Mesenchymal stem cell (in vitro differentiated cells and primary cell): ENCODE data around the gene TSPEAR.
A peak's percentile ranks its signal among the peaks of the same experiment; 100 is the strongest.

Experiments used
- DNase-seq: peaks from one replicate; pipeline ENCODE4 v3.0.0-alpha.2; 2013
- H2AFZ ChIP-seq: one replicate; pipeline ENCODE4 v1.6.1; 2013; ENCODE audit warnings: low read depth, mild to moderate bottlenecking, control low read depth, inconsistent platforms, low read length, moderate library complexity
- H2AK5ac ChIP-seq: 2 replicates; pipeline ENCODE4 v1.6.1; 2013; ENCODE audit warnings: low read length, moderate library complexity, mild to moderate bottlenecking, inconsistent platforms; ENCODE audit not compliant: severe bottlenecking
- H2BK120ac ChIP-seq: one replicate; pipeline ENCODE4 v1.6.1; 2013; ENCODE audit warnings: low read depth, mild to moderate bottlenecking, inconsistent platforms, low read length, moderate library complexity
- H2BK12ac ChIP-seq, 2 experiments: one replicate each; pipeline ENCODE4 v1.6.1; 2013; ENCODE audit warnings: inconsistent platforms in 2 of 2, low read length in 2 of 2, mild to moderate bottlenecking in 2 of 2, moderate library complexity in 2 of 2, control low read depth in 1 of 2
- H2BK15ac ChIP-seq: one replicate; pipeline ENCODE4 v1.6.1; 2013; ENCODE audit warnings: mild to moderate bottlenecking, low read depth, inconsistent platforms; ENCODE audit not compliant: poor library complexity, severe bottlenecking
- H2BK5ac ChIP-seq: 2 replicates; pipeline ENCODE4 v1.6.1; 2013; ENCODE audit warnings: low read depth, mild to moderate bottlenecking, low read length, control low read depth, inconsistent platforms; ENCODE audit not compliant: poor library complexity, severe bottlenecking
- H3K14ac ChIP-seq, 2 experiments: one replicate each; pipeline ENCODE4 v1.6.1; 2013; ENCODE audit warnings: inconsistent platforms in 2 of 2, low read length in 2 of 2, control low read depth in 1 of 2, mild to moderate bottlenecking in 1 of 2, moderate library complexity in 1 of 2
- H3K18ac ChIP-seq, 2 experiments: one replicate each; pipeline ENCODE4 v1.6.1; 2013; ENCODE audit warnings: inconsistent platforms in 2 of 2, low read length in 2 of 2, control low read depth in 1 of 2, low read depth in 1 of 2, mild to moderate bottlenecking in 1 of 2
- H3K23ac ChIP-seq, 2 experiments: one replicate each; pipeline ENCODE4 v1.6.1; 2013; ENCODE audit warnings: inconsistent platforms in 2 of 2, low read length in 2 of 2, mild to moderate bottlenecking in 2 of 2, moderate library complexity in 2 of 2, control low read depth in 1 of 2
- H3K27ac ChIP-seq: 2 replicates; pipeline ENCODE4 v1.5.1; 2013; ENCODE audit warnings: mild to moderate bottlenecking, moderate library complexity, low read length, control low read depth, inconsistent platforms; ENCODE audit not compliant: poor library complexity, severe bottlenecking
- H3K27me3 ChIP-seq, 2 experiments: 2 replicates each; pipeline versions ENCODE4 v1.6.1 to v1.7.0; 2013; ENCODE audit warnings: low read length in 2 of 2, mild to moderate bottlenecking in 2 of 2, moderate library complexity in 2 of 2, control low read depth in 1 of 2, inconsistent platforms in 1 of 2; ENCODE audit not compliant: control insufficient read depth in 1 of 2, insufficient read depth in 1 of 2
- H3K36me3 ChIP-seq, 2 experiments: 2 replicates each; pipeline versions ENCODE4 v1.6.1 to v1.7.0; 2013; ENCODE audit warnings: low read length in 2 of 2, control low read depth in 1 of 2, inconsistent platforms in 1 of 2, low read depth in 1 of 2, mild to moderate bottlenecking in 1 of 2; ENCODE audit not compliant: insufficient read depth in 2 of 2, control insufficient read depth in 1 of 2
- H3K4ac ChIP-seq, 2 experiments: one replicate each; pipeline ENCODE4 v1.6.1; 2013; ENCODE audit warnings: inconsistent platforms in 2 of 2, low read length in 2 of 2, mild to moderate bottlenecking in 2 of 2, moderate library complexity in 2 of 2, control low read depth in 1 of 2, low read depth in 1 of 2
- H3K4me1 ChIP-seq: 2 replicates; pipeline ENCODE4 v1.6.1; 2013; ENCODE audit warnings: low read depth, low read length, control low read depth; ENCODE audit not compliant: control insufficient read depth, insufficient read depth
- H3K4me2 ChIP-seq: 2 replicates; pipeline ENCODE4 v1.6.1; 2013; ENCODE audit warnings: low read length, mild to moderate bottlenecking, inconsistent platforms; ENCODE audit not compliant: poor library complexity, severe bottlenecking
- H3K4me3 ChIP-seq, 2 experiments: 2 replicates each; pipeline versions ENCODE4 v1.5.1 to v1.7.0; 2013; ENCODE audit warnings: low read length in 2 of 2, mild to moderate bottlenecking in 2 of 2, control low read depth in 1 of 2, low read depth in 1 of 2; ENCODE audit not compliant: insufficient read depth in 1 of 2
- H3K79me1 ChIP-seq: replicated peaks from 2 replicates; pipeline ENCODE4 v1.6.1; 2013; ENCODE audit warnings: mild to moderate bottlenecking, control low read depth, low read length, inconsistent platforms; ENCODE audit not compliant: poor library complexity, severe bottlenecking
- H3K9ac ChIP-seq: 2 replicates; pipeline ENCODE4 v1.7.0; 2013; ENCODE audit warnings: mild to moderate bottlenecking, low read length, moderate library complexity
- H3K9me3 ChIP-seq: 2 replicates; pipeline ENCODE4 v1.7.0; 2013; ENCODE audit warnings: mild to moderate bottlenecking, low read length; ENCODE audit not compliant: control insufficient read depth
- H4K8ac ChIP-seq: one replicate; pipeline ENCODE4 v1.6.1; 2013; ENCODE audit warnings: inconsistent platforms, mild to moderate bottlenecking, low read length, moderate library complexity
- H4K91ac ChIP-seq: one replicate; pipeline ENCODE4 v1.6.1; 2013; ENCODE audit warnings: mild to moderate bottlenecking, low read length, inconsistent platforms
- WGBS: methylation state at CpG from one replicate; pipeline ENCODE4 v1.1.7; 2013; ENCODE audit warnings: mixed read lengths; 5-methylcytosine and 5-hydroxymethylcytosine counted together

The TSPEAR gene

GRCh38 chr21:44459712-44460440 lies 251.5 kb downstream of the TSPEAR start:
- H3K18ac ChIP-seq = no peak overlapping the region
- no peak overlapping the region for H3K9ac ChIP-seq
- H4K91ac ChIP-seq = no peak overlapping the region
- H3K4ac ChIP-seq = no peak overlapping the region
- peaks cover 0 to 7% of the 10 kb centered on the region in 2 experiments for H3K36me3 ChIP-seq
- no peak overlapping the region for H3K23ac ChIP-seq
- H3K14ac ChIP-seq = peak overlapping the region in 1 of 2 experiments; percentile 7
- H2BK5ac ChIP-seq = no peak overlapping the region
- no peak overlapping the region for H2AK5ac ChIP-seq
- DNase-seq = no peak
- no peaks in the 10 kb centered on the region for H3K79me1 ChIP-seq
- no peak overlapping the region for H2BK120ac ChIP-seq
- no peaks in the 10 kb centered on the region for H3K9me3 ChIP-seq
- no peak overlapping the region for H4K8ac ChIP-seq
- WGBS = 92% methylated on average over 14 of the region's 14 CpGs
- no peak overlapping the region for H2BK12ac ChIP-seq
- peaks cover 7% of the 10 kb centered on the region for H3K4me1 ChIP-seq
- H3K4me2 ChIP-seq = no peak overlapping the region
- no peak overlapping the region for H3K4me3 ChIP-seq
- H2AFZ ChIP-seq = no peak overlapping the region
- no peak overlapping the region for H2BK15ac ChIP-seq
- no peak overlapping the region for H3K27ac ChIP-seq
- H3K27me3 ChIP-seq = peaks cover 1 to 12% of the 10 kb centered on the region in 2 experiments

GRCh38 chr21:44458971-44459711 lies 252.2 kb downstream of the TSPEAR start:
- peaks cover 9% of the 10 kb centered on the region for H3K4me1 ChIP-seq
- H2BK15ac ChIP-seq = no peak overlapping the region
- H2AFZ ChIP-seq = no peak overlapping the region
- no peak overlapping the region for H2AK5ac ChIP-seq
- H3K23ac ChIP-seq = no peak overlapping the region
- H2BK12ac ChIP-seq = no peak overlapping the region
- H3K9me3 ChIP-seq = no peaks in the 10 kb centered on the region
- H2BK120ac ChIP-seq = no peak overlapping the region
- no peak overlapping the region for H3K4me3 ChIP-seq
- no peak overlapping the region for H3K4me2 ChIP-seq
- no peak for DNase-seq
- H3K9ac ChIP-seq = no peak overlapping the region
- no peak overlapping the region for H2BK5ac ChIP-seq
- H4K8ac ChIP-seq = no peak overlapping the region
- peaks cover 9 to 12% of the 10 kb centered on the region in 2 experiments for H3K27me3 ChIP-seq
- no peak overlapping the region for H3K14ac ChIP-seq
- no peak overlapping the region for H3K27ac ChIP-seq
- 92% methylated on average over 19 of the region's 19 CpGs for WGBS
- H3K36me3 ChIP-seq = peaks cover 0 to 7% of the 10 kb centered on the region in 2 experiments
- no peak overlapping the region for H3K18ac ChIP-seq
- no peaks in the 10 kb centered on the region for H3K79me1 ChIP-seq
- no peak overlapping the region for H4K91ac ChIP-seq
- no peak overlapping the region for H3K4ac ChIP-seq

- Histone ChIP-seq H4K8ac (no peak overlapping the region), H3K9ac (no peak overlapping the region), H3K27me3 (peaks cover 6 to 9% of the 10 kb centered on the region in 2 experiments)
Observed at GRCh38 chr21:44456915-44457736, 254.2 kb downstream of the TSPEAR start.

More at GRCh38 chr21:44456915-44457736, 254.2 kb downstream of the TSPEAR start:
- 95% methylated on average over 44 of the region's 44 CpGs for WGBS
- H3K36me3 ChIP-seq = peaks cover 0 to 7% of the 10 kb centered on the region in 2 experiments
- no peak overlapping the region for H3K27ac ChIP-seq
- H3K4me2 ChIP-seq = no peak overlapping the region
- no peaks in the 10 kb centered on the region for H3K79me1 ChIP-seq
- H2AK5ac ChIP-seq = no peak overlapping the region
- no peak for DNase-seq
- H2BK120ac ChIP-seq = no peak overlapping the region
- no peak overlapping the region for H2AFZ ChIP-seq
- no peak overlapping the region for H2BK12ac ChIP-seq
- no peak overlapping the region for H3K18ac ChIP-seq
- H3K14ac ChIP-seq = no peak overlapping the region
- peaks cover 5% of the 10 kb centered on the region for H3K9me3 ChIP-seq
- no peak overlapping the region for H3K4ac ChIP-seq
- no peak overlapping the region for H2BK5ac ChIP-seq
- H2BK15ac ChIP-seq = no peak overlapping the region
- H3K4me1 ChIP-seq = peaks cover 9% of the 10 kb centered on the region
- H3K4me3 ChIP-seq = no peak overlapping the region
- no peak overlapping the region for H4K91ac ChIP-seq
- H3K23ac ChIP-seq = no peak overlapping the region
